DND-41 (cell line): ENCODE data around the gene PGLYRP3.

Experiments used
- EZH2 ChIP-seq: IDR thresholded peaks from 3 replicates; pipeline ENCODE4 v1.6.1; 2012; ENCODE audit warnings: borderline replicate concordance, low read depth, mild to moderate bottlenecking, moderate library complexity, low read length, inconsistent platforms; ENCODE audit not compliant: severe bottlenecking
- TF ChIP-seq, protein P1 (sequence below): IDR thresholded peaks from 2 replicates; pipeline ENCODE4 v1.5.1; 2012; ENCODE audit warnings: borderline replicate concordance, low read length, moderate library complexity, mild to moderate bottlenecking; ENCODE audit not compliant: poor library complexity, severe bottlenecking; ENCODE audit errors: extremely low read depth

DNA sequence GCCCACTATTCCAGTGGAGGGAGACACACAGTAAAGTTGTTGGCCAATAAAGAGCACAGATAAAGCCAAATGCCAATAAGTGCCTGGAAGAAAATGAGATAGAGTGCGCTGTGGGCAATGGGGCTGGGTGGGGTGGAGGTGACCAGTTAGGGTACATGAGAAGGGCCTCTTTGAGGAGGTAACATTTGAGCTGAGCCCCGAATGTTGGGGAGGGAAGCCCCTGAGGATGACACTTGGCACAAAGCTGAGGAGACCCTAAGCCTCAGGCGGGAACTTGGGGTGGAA, 45.9 kb upstream of the PGLYRP3 start:
- TF ChIP-seq, protein P1, sequence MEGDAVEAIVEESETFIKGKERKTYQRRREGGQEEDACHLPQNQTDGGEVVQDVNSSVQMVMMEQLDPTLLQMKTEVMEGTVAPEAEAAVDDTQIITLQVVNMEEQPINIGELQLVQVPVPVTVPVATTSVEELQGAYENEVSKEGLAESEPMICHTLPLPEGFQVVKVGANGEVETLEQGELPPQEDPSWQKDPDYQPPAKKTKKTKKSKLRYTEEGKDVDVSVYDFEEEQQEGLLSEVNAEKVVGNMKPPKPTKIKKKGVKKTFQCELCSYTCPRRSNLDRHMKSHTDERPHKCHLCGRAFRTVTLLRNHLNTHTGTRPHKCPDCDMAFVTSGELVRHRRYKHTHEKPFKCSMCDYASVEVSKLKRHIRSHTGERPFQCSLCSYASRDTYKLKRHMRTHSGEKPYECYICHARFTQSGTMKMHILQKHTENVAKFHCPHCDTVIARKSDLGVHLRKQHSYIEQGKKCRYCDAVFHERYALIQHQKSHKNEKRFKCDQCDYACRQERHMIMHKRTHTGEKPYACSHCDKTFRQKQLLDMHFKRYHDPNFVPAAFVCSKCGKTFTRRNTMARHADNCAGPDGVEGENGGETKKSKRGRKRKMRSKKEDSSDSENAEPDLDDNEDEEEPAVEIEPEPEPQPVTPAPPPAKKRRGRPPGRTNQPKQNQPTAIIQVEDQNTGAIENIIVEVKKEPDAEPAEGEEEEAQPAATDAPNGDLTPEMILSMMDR, result no peak
- TF ChIP-seq EZH2, result no peak
